CD4-positive, alpha-beta T cell treated with Interleukin-6 for 4 hours (primary cell): ENCODE data around the gene BAK1.

Experiments used
- DNase-seq: peaks from one replicate; pipeline ENCODE4 v3.0.0-alpha.2; 2020; ENCODE audit warnings: mixed read lengths

BAK1 gene

DNA sequence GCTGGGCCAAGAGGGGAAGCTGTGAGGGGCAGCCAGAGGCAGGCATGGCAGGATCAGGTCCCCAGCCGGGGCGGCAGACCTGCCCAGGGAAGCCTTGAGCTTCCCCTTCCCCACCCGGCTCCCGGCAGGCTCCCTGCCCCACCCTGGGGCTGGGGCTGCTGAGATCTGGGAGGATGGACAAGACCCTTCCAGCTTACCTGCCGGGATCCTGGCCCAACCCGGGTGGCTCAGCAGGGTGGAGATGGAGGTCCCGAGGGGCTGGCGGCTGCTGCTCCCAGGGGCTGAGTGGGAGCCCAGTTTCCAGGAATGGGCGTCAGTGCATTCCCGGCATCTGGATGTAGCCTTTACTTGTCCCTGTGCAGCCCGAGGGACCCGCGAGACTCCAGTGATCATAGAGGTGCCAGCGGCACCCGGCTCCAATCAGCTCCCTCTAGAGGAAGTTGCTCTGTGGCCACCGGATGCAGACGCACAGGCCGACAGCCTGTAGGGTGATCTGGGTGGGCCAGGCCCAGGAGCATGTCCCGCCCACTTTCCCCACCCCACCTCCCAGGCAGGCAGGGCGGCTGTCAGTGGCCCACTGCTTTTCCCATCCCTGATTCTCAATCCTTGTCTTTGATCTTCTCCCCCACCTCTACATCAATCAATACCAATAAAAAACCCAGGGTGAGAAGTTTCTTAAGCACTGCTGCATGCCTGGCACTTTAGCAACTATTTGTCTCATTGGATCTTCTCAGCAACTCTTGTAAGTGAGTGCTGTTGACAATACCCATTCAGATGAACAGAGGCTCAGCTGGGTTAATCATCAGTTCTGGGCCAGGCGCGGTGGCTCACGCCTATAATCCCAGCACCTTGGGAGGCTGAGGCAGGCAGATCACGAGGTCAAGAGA is at the start of gene BAK1:
BAK1 (minus strand) TSS at position 449 of the 887 bp plus-strand sequence. CDS start 2,672 bp downstream, outside the sequence.
- peak; percentile 85 for DNase-seq

DNA sequence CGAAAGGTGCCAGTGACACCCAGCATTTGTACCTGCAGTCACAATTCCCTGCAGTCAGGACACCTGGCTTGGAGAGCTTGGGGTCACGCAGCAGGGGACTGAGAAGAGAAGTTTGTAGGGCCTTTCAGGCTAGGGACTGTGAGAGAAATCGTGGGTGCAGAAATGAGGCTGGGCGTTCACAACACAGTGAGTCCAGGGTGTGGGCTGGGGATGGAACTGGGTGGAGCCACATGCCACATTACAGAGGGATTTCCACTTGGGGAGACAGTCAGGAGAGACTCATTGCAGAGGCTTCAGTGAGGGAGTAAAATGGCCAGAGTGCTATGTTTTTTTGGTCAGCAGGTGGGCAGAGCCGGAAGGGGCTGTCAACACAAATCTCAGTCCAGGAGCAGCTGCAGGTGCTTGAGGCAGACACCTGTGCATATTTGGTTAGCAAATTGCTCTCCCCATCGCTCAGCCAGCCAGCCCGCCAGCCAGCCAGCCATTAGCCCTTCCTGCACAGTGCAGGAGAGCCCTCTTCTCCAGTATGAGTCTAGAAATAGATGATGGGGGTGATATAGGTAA is 48.4 kb upstream of the BAK1 start:
- no peak for DNase-seq

DNA sequence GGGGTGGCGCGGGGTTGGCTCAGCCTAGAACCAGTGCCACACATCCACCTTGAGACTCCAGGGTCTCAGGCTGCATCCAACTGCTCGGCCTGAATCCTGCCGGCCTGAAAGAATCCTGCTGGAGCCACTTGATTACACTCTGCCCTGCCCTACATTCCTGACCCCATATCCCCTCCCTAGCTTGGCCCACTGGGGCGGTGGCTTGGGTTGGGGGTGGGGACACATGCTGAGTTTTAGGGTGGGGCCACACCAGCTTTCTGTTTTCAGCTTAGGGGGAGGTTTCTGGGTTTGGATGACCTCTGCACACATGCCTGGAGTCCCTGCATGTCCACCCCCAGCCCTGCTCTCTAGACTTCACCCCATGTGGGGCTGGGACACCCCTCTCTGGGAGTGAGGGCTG is 47.8 kb upstream of the BAK1 start:
- no peak for DNase-seq

GRCh38 chr6:33624856-33625255 is 44.8 kb upstream of the BAK1 start:
- DNase-seq: no peak

DNA sequence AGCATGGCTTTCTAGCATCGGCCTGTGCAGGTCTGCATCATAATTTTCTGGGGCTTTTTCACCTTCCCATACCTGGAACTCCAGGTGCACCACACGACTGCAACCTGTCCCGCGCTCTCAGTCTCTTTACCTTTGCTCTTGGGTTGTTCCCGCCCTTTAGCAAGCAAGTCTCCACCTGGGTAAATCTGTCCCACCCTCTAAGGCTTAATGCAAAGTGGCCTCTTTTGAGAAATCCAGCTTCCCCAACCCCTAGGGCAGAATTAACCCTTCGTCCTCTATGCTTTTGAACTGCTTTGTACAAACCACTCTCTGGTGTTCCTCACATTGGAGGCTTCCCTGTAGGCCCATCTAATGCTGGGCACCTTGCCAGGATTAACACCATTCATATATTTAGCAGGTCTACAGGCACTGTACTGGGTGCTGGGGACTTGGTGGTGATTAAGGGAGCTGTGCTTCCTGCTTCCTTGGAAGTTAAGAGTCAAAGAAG is 43.9 kb upstream of the BAK1 start:
- DNase-seq: no peak

DNA sequence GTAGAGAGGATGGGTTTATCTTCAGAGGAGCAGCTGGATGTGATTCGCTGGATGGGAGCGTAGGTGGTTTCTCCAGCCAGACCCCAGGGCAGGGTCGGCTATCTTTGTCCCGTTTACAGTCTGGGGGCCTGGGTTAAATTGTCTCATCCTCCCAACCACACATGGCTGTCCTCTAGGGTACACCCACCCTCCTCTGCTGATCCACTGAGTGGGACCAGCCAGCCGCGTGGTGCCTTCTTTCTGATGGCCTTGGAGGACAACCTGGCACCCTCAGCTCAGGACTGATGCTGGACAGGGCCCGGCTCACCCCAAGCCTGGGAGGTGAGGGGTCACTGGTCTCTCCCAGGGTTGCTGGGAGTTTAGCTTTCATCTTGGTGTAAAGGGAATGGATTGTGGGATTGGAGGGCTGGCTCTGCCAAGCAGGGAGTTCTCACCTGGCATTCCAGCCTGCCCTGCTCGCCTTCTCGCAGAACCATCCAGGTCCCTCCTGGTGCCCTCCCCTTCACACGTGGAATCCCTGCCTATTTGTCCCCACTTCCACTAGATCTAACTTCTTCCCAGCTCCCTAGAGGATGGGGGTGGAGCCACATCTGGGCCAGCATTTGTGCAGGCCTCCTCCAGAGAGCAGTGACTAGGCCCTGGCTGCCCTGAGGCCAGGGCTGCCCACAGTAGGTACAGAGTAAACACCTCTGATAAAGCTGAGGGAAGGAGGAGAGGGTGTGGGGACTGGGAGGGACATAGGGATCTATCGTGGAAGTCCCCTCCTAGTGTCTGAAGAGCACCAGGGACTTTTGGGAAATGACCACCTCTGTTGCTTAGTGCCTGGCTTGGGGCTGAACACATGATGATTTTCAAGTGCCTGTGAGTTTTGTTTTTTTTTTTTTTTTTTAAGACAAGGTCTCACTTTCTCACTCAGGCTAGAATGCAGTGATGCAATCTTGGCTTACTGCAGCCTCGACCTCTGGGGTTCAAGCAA is 42.7 kb upstream of the BAK1 start:
- DNase-seq: no peak

DNA sequence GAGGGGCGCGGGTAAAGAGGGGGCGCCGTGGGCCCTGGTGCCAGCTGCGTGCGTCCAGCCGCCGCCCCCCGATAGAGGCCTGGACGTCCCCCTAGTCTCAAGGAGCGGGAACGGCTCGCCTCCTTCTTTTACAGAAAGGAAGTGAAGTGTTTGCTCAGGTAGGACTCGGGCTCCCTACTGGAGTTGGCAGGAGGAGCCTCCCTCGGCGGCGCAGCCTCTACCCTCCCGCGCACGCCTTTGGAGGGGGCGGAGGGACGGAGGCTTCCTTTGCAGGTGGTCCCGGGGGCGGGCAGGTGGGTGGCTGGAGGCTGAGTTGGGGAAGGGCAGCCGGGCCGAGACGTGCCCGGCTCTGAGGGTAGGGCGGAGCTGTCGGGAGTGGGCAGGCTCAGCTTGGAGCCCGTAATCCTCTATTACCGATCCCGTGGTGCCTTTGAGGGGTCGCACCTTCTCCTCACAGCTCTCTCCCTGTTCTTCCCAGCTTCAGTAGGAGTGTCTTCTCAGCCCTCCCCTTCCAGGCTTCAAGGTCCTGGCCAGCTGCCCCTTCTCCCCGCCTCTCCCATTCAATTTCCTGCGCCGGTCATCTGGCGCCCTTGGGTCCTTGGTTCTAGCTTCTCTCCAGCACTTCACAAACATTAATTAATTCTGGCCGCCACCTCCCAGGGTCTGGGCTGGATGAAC is 41.8 kb upstream of the BAK1 start:
- DNase-seq: peak; percentile 56

DNA sequence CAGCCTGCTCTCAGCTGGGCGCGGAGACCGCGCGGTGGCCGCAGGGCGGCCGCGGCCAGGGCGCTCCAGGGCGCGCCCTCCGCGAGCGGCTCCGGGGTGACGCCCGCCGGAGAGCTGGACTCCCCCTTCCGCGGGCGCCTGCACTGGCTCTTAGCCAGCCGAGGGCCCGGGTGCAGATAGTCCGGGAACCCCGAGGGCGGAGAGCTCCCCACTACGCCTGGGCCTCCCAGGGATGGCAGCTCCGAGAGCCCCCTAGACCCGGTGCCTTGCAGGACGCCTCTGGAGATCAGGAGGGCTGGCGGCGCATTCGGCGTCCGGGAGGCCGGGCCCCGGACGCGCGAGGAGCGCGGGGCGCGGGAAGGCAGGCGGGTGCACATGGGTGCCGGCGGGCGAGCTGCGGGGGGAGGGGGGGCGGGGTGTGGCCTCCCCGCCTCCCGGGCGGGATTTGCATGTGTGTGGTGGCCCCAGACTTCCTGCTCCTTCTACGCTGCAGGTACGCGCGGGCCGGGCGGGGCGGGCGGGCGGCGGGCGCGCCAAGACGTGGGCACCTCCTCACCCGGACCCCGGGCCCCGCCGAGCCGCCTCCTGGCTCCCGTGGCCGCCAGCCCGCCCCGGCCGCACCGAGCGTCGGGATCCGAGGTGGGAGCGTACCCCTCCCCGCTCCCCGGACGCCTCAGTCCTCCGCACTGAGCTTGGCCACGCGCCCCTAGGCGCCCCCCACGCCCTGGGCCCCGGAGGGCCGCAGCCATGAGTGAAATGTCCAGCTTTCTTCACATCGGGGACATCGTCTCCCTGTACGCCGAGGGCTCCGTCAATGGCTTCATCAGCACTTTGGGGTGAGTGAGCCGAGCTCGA is 41.0 kb upstream of the BAK1 start, which contains the start of gene ITPR3:
ITPR3 (plus strand) TSS at position 467 of the 855 bp plus-strand sequence; CDS start at position 748, 281 bp downstream.
- DNase-seq: peak; percentile 90

GRCh38 chr6:33620158-33620855 is 40.2 kb upstream of the BAK1 start:
- DNase-seq: peak; percentile 52

DNA sequence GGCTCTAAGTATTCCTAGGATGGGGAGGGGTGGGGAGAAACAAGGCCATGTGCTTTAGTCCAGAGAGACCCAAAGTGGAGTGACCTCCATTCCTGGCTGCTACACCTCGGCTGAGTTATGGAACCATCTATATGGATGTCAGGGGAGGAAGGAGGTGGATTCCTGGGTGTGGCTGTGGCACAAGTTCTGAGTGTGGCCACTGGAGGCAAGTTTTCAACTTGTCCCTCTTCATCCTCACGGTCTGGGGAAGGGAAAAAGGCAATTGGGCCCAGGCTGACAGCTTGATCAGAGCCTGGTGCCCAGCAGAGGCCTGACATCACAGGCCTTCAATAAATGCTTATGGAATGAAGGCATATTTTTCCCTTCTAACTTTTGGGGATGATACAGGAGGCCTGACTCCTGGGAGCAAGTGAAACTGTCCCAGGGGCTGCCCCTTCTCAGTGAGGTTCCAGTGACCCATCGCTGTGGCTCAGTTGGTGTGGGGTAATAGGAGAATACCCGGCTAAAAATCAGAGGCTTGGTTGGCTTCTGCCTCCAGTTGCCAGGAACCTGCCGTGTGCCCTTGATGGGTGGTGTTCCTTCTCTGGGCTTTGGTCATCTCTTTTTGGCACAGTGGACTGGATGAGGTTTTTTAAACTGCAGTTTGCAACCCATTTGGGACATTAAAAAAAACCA is 39.2 kb upstream of the BAK1 start:
- DNase-seq: no peak

GRCh38 chr6:33616913-33617312 is 36.8 kb upstream of the BAK1 start:
- DNase-seq: no peak

GRCh38 chr6:33616113-33616512 is 36.0 kb upstream of the BAK1 start:
- no peak for DNase-seq

GRCh38 chr6:33613795-33614168 is 33.7 kb upstream of the BAK1 start:
- DNase-seq: no peak

DNA sequence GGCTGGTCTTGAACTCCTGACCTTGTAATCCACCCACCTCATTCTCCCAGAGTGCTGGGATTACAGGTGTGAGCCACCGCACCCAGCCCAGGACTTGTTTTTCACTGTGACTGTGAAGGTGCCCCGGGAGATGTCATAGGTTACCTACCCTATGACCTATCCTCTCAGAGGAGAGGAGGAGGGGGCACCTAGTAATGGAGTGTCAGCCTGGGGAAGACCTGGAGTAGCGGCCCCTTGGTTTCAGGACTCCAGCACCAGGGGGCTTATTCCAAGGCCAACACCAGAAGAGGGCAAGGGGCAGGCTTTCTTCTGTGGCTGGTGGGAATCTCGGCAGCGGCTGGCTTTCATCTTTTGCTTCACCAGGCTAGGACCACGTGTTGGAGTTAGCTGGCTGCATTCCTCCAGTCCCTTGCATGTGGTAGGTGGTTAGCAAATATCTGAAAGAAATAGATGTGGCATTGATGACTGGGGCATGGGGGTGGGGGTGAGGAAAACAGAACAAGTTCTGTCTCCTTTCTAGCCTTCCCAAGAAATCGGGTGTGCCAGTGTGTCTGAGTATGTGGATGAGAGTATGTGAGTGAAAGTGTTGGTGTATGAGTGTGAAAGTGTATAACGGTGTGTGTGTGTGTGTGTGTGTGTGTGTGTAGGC is 33.2 kb upstream of the BAK1 start:
- no peak for DNase-seq

- no peak for DNase-seq
These were observed 31.0 kb upstream of the BAK1 start for GRCh38 chr6:33610779-33611732.

GRCh38 chr6:33610067-33610466 is 30.0 kb upstream of the BAK1 start:
- DNase-seq: no peak

DNA sequence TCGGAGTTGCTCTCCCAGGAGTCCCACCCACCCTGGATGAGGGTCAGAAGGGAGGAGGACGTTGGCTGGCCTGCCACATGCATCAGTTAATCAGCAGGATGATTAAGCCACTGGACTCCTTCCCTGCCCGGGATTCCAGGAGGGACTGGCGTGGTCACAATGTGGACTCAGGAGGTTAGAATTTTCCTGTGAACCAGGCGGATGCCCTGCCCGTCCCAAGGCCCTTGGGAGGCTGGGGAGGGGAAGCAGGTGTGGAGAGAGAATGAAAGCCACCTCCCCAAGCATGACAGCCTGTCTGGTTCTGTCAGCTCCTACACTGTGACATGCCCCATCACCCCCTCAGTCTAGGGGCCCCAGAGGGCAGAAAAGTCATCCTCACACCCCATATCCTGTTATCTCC is 29.5 kb upstream of the BAK1 start:
- DNase-seq: no peak

- no peak for DNase-seq
These were observed 28.9 kb upstream of the BAK1 start for GRCh38 chr6:33609019-33609418.
